Body of pancreas (tissue), 4 donors: ENCODE data around the gene RUNX3.
"Not testable (repeated sequence)": the region's sequence is repeated elsewhere in the genome, so short reads cannot be mapped to it uniquely, and the experiment has no call there.

Source experiments
- POLR2A ChIP-seq, 3 donors: fragments of 450-650 bp; IDR thresholded peaks; one replicate each; pipeline ENCODE4 v1.6.1; 2016; ENCODE audit warnings: antibody characterized with exemption in 3 of 3, mild to moderate bottlenecking in 2 of 3
- TF ChIP-seq, protein P1 (sequence below), 7 experiments: fragments of 450-650 bp in 4 of 7; fragments of 200-600 bp in 3 of 7; sonication (generic) in 3 of 7; IDR thresholded peaks; one replicate each; pipeline ENCODE4 v1.5.1; 2016 to 2019; ENCODE audit warnings: antibody characterized with exemption in 7 of 7

DNA sequence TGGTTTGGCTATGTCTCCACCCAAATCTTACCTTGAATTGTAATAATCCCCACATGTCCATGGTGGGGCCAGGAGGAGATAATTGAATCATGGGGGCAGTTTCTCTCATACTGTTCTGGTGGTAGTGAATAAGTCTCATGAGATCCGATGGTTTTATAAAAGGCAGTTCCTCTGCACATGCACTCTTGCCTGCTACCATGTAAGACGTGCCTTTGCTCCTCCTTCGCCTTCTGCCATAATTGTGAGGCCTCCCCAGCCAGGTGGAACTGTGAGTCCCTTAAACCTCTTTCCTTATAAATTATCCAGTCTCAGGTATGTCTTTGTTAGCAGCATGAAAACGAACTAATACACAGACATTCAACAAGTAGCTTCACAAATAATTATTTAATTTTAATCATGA, 49.2 kb upstream of the RUNX3 start:
- TF ChIP-seq, protein P1, sequence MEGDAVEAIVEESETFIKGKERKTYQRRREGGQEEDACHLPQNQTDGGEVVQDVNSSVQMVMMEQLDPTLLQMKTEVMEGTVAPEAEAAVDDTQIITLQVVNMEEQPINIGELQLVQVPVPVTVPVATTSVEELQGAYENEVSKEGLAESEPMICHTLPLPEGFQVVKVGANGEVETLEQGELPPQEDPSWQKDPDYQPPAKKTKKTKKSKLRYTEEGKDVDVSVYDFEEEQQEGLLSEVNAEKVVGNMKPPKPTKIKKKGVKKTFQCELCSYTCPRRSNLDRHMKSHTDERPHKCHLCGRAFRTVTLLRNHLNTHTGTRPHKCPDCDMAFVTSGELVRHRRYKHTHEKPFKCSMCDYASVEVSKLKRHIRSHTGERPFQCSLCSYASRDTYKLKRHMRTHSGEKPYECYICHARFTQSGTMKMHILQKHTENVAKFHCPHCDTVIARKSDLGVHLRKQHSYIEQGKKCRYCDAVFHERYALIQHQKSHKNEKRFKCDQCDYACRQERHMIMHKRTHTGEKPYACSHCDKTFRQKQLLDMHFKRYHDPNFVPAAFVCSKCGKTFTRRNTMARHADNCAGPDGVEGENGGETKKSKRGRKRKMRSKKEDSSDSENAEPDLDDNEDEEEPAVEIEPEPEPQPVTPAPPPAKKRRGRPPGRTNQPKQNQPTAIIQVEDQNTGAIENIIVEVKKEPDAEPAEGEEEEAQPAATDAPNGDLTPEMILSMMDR (IDR thresholded peaks at IDR 0.05): not testable (repeated sequence)
- not testable (repeated sequence) for TF ChIP-seq POLR2A (IDR thresholded peaks at IDR 0.05)
